ENCODE measurements around the gene PF4V1.
A peak's percentile ranks its signal among the peaks of the same experiment; 100 is the strongest.

Gene PF4V1

GRCh38 chr4:73832651-73833237, 20.4 kb upstream of the PF4V1 start:
- peak; percentile 48 to 56 for DNase-seq (ENCODE audit: low read depth in 2 of 2)

GRCh38 chr4:73836373-73837279, 16.5 kb upstream of the PF4V1 start, which contains the start of gene CXCL6:
Gene CXCL6, plus strand, starts transcription at chr4:73836678. Its CDS starts 73 bp downstream, at chr4:73836751.
- DNase-seq (ENCODE audit: low read depth in 2 of 2) = peak; percentile 43 to 81
- H3K4me3 ChIP-seq (replicated peaks in 1 of 2; ENCODE audit: low read depth in 2 of 2, low read length in 2 of 2) = peak within 1 kb of the TSS; percentile 47 to 63
- TF ChIP-seq CTCF (IDR thresholded peaks at IDR 0.05; ENCODE audit: low read depth, low read length) = no peak

More at GRCh38 chr4:73832651-73833237, 20.4 kb upstream of the PF4V1 start:
- TF ChIP-seq CTCF (IDR thresholded peaks at IDR 0.05; ENCODE audit: low read depth, low read length) = no peak
- no peak overlapping the region for H3K4me3 ChIP-seq (replicated peaks in 1 of 2; ENCODE audit: low read depth in 2 of 2, low read length in 2 of 2)

GRCh38 chr4:73839071-73839470, 14.0 kb upstream of the PF4V1 start:
- DNase-seq (ENCODE audit: low read depth in 2 of 2) = peak in 1 of 2 donors; percentile 63
- peak overlapping the region in 1 of 2 donors; percentile 63 for H3K4me3 ChIP-seq (replicated peaks in 1 of 2; ENCODE audit: low read depth in 2 of 2, low read length in 2 of 2)
- no peak for TF ChIP-seq CTCF (IDR thresholded peaks at IDR 0.05; ENCODE audit: low read depth, low read length)

- no peak for DNase-seq (ENCODE audit: low read depth in 2 of 2)
- TF ChIP-seq CTCF (IDR thresholded peaks at IDR 0.05; ENCODE audit: low read depth, low read length) = no peak
- no peak overlapping the region for H3K4me3 ChIP-seq (replicated peaks in 1 of 2; ENCODE audit: low read depth in 2 of 2, low read length in 2 of 2)
Measured at GRCh38 chr4:73839715-73840114, 13.4 kb upstream of the PF4V1 start.

GRCh38 chr4:73841243-73841925, 11.7 kb upstream of the PF4V1 start:
- no peak for TF ChIP-seq CTCF (IDR thresholded peaks at IDR 0.05; ENCODE audit: low read depth, low read length)
- DNase-seq (ENCODE audit: low read depth in 2 of 2) = peak in 1 of 2 donors; percentile 68
- no peak overlapping the region for H3K4me3 ChIP-seq (replicated peaks in 1 of 2; ENCODE audit: low read depth in 2 of 2, low read length in 2 of 2)

GRCh38 chr4:73842696-73843095, 10.4 kb upstream of the PF4V1 start:
- no peak for DNase-seq (ENCODE audit: low read depth in 2 of 2)
- no peak overlapping the region for H3K4me3 ChIP-seq (replicated peaks in 1 of 2; ENCODE audit: low read depth in 2 of 2, low read length in 2 of 2)
- TF ChIP-seq CTCF (IDR thresholded peaks at IDR 0.05; ENCODE audit: low read depth, low read length) = no peak

All from cardiac fibroblast (primary cell).